ENCODE measurements around the gene AK8. TPM values are rescaled to one million over a fixed set of nuclear protein-coding genes. Genes with fewer than 3 reads are reported as not detected.

Gene AK8
- total and polyA plus RNA-seq, 4 donors: 0.07 to 0.26 (median 0.11) TPM

DNA sequence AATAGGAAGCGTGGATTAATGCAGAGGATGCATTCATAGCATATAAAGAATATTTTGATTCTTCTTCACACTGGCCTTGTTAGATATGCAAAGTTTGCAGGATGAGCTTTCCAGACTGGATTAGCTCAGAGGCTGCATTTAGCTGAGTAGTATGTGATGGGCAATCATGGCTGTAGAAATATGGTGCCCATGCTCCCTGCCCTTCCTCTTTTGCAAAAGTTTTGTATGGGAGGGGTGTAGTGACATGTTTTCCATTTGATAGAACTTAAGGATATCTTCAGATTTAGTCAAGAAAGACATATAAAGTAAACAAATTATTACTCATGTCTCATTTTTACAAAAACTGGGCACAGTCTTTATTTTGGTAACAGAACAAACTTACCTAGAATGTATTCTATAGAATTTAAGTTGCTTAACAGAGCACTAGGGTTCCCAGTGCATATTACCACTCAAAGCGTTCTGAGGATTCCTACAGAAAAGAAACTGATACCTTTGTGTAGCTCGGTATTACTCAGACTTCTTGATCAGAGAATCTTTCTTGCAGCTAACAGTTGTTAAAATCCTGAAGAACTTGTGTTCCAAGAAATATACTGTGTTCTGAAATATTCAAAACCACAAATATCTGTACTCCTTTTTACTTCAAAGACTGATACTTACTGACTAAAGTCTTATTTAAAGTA is 198.0 kb downstream of the AK8 start:
- no peak overlapping the region for H3K27ac ChIP-seq (ENCODE audit: low read depth in 1 of 2, low read length in 2 of 2)
- TF ChIP-seq, protein P1, sequence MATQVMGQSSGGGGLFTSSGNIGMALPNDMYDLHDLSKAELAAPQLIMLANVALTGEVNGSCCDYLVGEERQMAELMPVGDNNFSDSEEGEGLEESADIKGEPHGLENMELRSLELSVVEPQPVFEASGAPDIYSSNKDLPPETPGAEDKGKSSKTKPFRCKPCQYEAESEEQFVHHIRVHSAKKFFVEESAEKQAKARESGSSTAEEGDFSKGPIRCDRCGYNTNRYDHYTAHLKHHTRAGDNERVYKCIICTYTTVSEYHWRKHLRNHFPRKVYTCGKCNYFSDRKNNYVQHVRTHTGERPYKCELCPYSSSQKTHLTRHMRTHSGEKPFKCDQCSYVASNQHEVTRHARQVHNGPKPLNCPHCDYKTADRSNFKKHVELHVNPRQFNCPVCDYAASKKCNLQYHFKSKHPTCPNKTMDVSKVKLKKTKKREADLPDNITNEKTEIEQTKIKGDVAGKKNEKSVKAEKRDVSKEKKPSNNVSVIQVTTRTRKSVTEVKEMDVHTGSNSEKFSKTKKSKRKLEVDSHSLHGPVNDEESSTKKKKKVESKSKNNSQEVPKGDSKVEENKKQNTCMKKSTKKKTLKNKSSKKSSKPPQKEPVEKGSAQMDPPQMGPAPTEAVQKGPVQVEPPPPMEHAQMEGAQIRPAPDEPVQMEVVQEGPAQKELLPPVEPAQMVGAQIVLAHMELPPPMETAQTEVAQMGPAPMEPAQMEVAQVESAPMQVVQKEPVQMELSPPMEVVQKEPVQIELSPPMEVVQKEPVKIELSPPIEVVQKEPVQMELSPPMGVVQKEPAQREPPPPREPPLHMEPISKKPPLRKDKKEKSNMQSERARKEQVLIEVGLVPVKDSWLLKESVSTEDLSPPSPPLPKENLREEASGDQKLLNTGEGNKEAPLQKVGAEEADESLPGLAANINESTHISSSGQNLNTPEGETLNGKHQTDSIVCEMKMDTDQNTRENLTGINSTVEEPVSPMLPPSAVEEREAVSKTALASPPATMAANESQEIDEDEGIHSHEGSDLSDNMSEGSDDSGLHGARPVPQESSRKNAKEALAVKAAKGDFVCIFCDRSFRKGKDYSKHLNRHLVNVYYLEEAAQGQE (IDR thresholded peaks at IDR 0.05): no peak
- TF ChIP-seq FOXA1 (IDR thresholded peaks at IDR 0.05) (no peak), RXRA (IDR thresholded peaks at IDR 0.05) (no peak), YY1 (IDR thresholded peaks at IDR 0.05) (no peak), ZBTB33 (IDR thresholded peaks at IDR 0.05) (no peak), TAF1 (conservative IDR thresholded peaks at IDR 0.05) (no peak), HNF4A (conservative IDR thresholded peaks at IDR 0.05) (no peak), JUND (IDR thresholded peaks at IDR 0.05) (no peak), FOXA2 (IDR thresholded peaks at IDR 0.05) (no peak), ATF3 (IDR thresholded peaks at IDR 0.05) (no peak), NR2F2 (IDR thresholded peaks at IDR 0.05) (no peak), RAD21 (IDR thresholded peaks at IDR 0.05) (no peak), MAX (IDR thresholded peaks at IDR 0.05) (no peak), GABPA (IDR thresholded peaks at IDR 0.05 in 1 of 2, conservative IDR thresholded peaks at IDR 0.05 in 1 of 2) (no peak)
- TF ChIP-seq, protein P2, sequence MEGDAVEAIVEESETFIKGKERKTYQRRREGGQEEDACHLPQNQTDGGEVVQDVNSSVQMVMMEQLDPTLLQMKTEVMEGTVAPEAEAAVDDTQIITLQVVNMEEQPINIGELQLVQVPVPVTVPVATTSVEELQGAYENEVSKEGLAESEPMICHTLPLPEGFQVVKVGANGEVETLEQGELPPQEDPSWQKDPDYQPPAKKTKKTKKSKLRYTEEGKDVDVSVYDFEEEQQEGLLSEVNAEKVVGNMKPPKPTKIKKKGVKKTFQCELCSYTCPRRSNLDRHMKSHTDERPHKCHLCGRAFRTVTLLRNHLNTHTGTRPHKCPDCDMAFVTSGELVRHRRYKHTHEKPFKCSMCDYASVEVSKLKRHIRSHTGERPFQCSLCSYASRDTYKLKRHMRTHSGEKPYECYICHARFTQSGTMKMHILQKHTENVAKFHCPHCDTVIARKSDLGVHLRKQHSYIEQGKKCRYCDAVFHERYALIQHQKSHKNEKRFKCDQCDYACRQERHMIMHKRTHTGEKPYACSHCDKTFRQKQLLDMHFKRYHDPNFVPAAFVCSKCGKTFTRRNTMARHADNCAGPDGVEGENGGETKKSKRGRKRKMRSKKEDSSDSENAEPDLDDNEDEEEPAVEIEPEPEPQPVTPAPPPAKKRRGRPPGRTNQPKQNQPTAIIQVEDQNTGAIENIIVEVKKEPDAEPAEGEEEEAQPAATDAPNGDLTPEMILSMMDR (IDR thresholded peaks at IDR 0.05; ENCODE audit: low read depth, low read length, missing input control): no peak
- DNase-seq (ENCODE audit: low spot score): no peak
- H3K4me3 ChIP-seq (ENCODE audit: low read depth in 1 of 3, low read length in 3 of 3): no peak overlapping the region
- H3K4me1 ChIP-seq (ENCODE audit: control insufficient read depth in 4 of 4, insufficient read depth in 4 of 4, low read length in 3 of 4): no peaks in the 10 kb centered on the region
- 91% methylated on average over 3 of the region's 3 CpGs for WGBS
- peaks cover 6 to 33% (median 23%) of the 10 kb centered on the region in 4 donors for H3K36me3 ChIP-seq (ENCODE audit: control insufficient read depth in 4 of 4, insufficient read depth in 3 of 4, low read depth in 1 of 4, low read length in 3 of 4)
- no peaks in the 10 kb centered on the region for H3K27me3 ChIP-seq (ENCODE audit: control insufficient read depth in 4 of 4, insufficient read depth in 4 of 4, low read length in 3 of 4)
- H3K9ac ChIP-seq (ENCODE audit: low read depth in 1 of 2, low read length in 2 of 2): no peak overlapping the region
- H3K9me3 ChIP-seq (ENCODE audit: control insufficient read depth in 4 of 4, low read length in 3 of 4): no peaks in the 10 kb centered on the region
